Measurements from ENCODE around the gene PLXNA4.

The PLXNA4 gene

DNA sequence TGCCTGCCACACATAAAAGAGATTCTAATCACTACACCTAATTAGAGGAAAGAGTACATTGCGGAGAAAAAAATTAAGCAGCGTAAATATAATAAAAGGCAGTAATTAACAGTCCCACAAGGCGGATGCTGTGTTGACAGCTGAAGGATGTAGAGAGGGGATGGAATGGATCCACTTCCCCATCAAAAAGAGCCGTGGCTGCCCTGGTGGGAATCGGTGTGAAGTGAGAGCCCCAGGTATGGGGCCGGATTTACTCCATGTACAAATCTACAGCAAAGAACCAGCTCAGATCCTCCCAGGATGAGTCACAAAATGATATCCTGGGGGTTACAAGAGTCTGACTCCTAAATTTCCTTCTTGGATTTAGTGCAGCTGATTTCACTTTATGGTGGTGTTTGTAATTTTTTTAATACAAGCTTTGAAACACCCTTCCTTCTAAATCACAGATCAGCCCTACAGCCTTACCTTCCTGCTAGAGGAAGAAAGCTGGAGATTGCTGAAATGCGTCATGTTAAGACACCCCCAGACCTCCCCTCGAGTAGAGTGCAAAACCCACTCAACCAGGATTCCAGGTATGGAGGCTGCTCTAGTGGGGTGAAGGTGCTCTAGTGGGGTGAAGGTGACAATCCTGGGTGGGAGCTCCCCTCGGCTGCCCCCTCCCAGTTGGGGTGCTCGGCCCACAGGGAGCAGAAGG lies 398.4 kb downstream of the PLXNA4 start:
- Histone ChIP-seq H3F3A (ENCODE audit: insufficient read depth, low read length) (no peaks in the 10 kb centered on the region), H3K4me2 (ENCODE audit: low read length) (no peak overlapping the region), H3K27ac (ENCODE audit: low read depth, low read length, poor library complexity, severe bottlenecking) (no peak overlapping the region), H3K79me2 (ENCODE audit: insufficient read depth, low read length) (no peaks in the 10 kb centered on the region), H3K9ac (ENCODE audit: low read length) (no peak overlapping the region), H3K36me3 (ENCODE audit: insufficient read depth, low read length) (no peaks in the 10 kb centered on the region), H3K9me2 (ENCODE audit: low read depth, low read length) (no peaks in the 10 kb centered on the region), H3K27me3 (ENCODE audit: insufficient read depth, low read length) (no peaks in the 10 kb centered on the region), H3K4me1 (ENCODE audit: insufficient read depth, low read length, severe bottlenecking) (no peaks in the 10 kb centered on the region), H3K9me3 (ENCODE audit: low read length) (no peaks in the 10 kb centered on the region), H3K4me3 (ENCODE audit: low read depth, low read length, poor library complexity, severe bottlenecking) (no peak overlapping the region), H4K20me1 (ENCODE audit: insufficient read depth, low read length) (no peaks in the 10 kb centered on the region), H2AFZ (ENCODE audit: low read length) (no peak overlapping the region)
- TF ChIP-seq EZH2 (IDR thresholded peaks at IDR 0.05; ENCODE audit: borderline replicate concordance, low read length), result no peak
- TF ChIP-seq, protein P1, sequence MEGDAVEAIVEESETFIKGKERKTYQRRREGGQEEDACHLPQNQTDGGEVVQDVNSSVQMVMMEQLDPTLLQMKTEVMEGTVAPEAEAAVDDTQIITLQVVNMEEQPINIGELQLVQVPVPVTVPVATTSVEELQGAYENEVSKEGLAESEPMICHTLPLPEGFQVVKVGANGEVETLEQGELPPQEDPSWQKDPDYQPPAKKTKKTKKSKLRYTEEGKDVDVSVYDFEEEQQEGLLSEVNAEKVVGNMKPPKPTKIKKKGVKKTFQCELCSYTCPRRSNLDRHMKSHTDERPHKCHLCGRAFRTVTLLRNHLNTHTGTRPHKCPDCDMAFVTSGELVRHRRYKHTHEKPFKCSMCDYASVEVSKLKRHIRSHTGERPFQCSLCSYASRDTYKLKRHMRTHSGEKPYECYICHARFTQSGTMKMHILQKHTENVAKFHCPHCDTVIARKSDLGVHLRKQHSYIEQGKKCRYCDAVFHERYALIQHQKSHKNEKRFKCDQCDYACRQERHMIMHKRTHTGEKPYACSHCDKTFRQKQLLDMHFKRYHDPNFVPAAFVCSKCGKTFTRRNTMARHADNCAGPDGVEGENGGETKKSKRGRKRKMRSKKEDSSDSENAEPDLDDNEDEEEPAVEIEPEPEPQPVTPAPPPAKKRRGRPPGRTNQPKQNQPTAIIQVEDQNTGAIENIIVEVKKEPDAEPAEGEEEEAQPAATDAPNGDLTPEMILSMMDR (IDR thresholded peaks at IDR 0.05; ENCODE audit: low read length), result no peak

DNA sequence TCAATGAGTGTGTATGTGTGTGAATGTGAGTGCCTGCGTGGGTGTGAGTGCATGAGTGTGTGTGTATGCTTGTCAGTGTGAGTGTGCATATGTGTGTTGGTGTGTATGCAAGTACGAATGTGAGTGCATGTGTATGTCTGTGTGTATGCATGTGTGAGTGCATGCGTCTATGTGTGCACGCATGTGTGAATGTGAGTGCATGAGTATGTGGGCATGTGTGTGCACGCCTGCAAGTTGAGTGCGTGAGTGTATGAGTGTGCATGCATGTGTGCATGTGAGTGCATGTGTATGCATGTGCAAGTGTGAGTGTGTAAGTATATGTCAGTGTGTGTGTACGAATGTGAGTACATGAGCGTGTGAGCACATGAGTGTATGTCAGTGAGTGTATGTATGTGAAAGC lies 399.6 kb downstream of the PLXNA4 start:
- Histone ChIP-seq H3K4me2 (ENCODE audit: low read length) (no peak overlapping the region), H2AFZ (ENCODE audit: low read length) (no peak overlapping the region), H3K36me3 (ENCODE audit: insufficient read depth, low read length) (no peaks in the 10 kb centered on the region), H3K27ac (ENCODE audit: low read depth, low read length, poor library complexity, severe bottlenecking) (no peak overlapping the region), H3K9ac (ENCODE audit: low read length) (no peak overlapping the region), H3K4me3 (ENCODE audit: low read depth, low read length, poor library complexity, severe bottlenecking) (no peak overlapping the region), H3K9me2 (ENCODE audit: low read depth, low read length) (no peaks in the 10 kb centered on the region), H3K4me1 (ENCODE audit: insufficient read depth, low read length, severe bottlenecking) (no peaks in the 10 kb centered on the region), H4K20me1 (ENCODE audit: insufficient read depth, low read length) (no peaks in the 10 kb centered on the region), H3K9me3 (ENCODE audit: low read length) (no peaks in the 10 kb centered on the region), H3F3A (ENCODE audit: insufficient read depth, low read length) (no peaks in the 10 kb centered on the region), H3K79me2 (ENCODE audit: insufficient read depth, low read length) (no peaks in the 10 kb centered on the region), H3K27me3 (ENCODE audit: insufficient read depth, low read length) (no peaks in the 10 kb centered on the region)
- no peak for TF ChIP-seq EZH2 (IDR thresholded peaks at IDR 0.05; ENCODE audit: borderline replicate concordance, low read length)
- TF ChIP-seq, protein P1 (IDR thresholded peaks at IDR 0.05; ENCODE audit: low read length), result no peak

DNA sequence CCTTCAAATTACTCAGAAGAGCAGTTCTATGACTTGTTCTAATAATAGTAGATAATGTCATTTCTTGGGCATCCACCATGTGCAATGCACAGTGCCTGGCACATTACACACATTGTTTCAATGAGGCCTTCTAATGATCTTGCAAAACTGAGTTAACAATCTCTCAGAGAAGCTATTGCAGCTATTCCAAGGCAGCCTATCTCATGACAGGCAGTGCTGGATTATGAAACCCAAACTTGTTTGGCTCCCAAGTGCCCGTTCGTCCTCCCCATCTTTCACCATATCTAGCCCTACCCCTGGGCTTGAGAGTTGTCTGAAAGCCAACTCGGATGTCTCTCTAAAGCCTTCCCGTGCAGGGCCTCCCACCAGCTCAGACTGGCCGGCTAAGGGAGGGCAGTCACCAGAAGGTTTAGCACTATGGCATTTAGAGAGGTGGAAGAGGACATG lies 405.1 kb downstream of the PLXNA4 start:
- H3K27ac ChIP-seq (ENCODE audit: low read depth, low read length, poor library complexity, severe bottlenecking), result no peak overlapping the region

More for the DNA sequence above, 405.1 kb downstream of the PLXNA4 start:
- no peaks in the 10 kb centered on the region for H3F3A ChIP-seq (ENCODE audit: insufficient read depth, low read length)
- no peak for TF ChIP-seq EZH2 (IDR thresholded peaks at IDR 0.05; ENCODE audit: borderline replicate concordance, low read length)
- TF ChIP-seq, protein P1 (IDR thresholded peaks at IDR 0.05; ENCODE audit: low read length), result no peak
- 0 out of 2 replicates have a peak, but pooled peaks cover 18% of the 10 kb centered on the region for H3K27me3 ChIP-seq (ENCODE audit: insufficient read depth, low read length)
- no peaks in the 10 kb centered on the region for H3K9me2 ChIP-seq (ENCODE audit: low read depth, low read length)
- H2AFZ ChIP-seq (ENCODE audit: low read length), result no peak overlapping the region
- H3K4me1 ChIP-seq (ENCODE audit: insufficient read depth, low read length, severe bottlenecking), result no peaks in the 10 kb centered on the region
- H3K9ac ChIP-seq (ENCODE audit: low read length), result no peak overlapping the region
- no peaks in the 10 kb centered on the region for H3K9me3 ChIP-seq (ENCODE audit: low read length)
- no peak overlapping the region for H3K4me3 ChIP-seq (ENCODE audit: low read depth, low read length, poor library complexity, severe bottlenecking)
- H3K36me3 ChIP-seq (ENCODE audit: insufficient read depth, low read length), result no peaks in the 10 kb centered on the region
- H3K79me2 ChIP-seq (ENCODE audit: insufficient read depth, low read length), result no peaks in the 10 kb centered on the region
- H3K4me2 ChIP-seq (ENCODE audit: low read length), result no peak overlapping the region
- H4K20me1 ChIP-seq (ENCODE audit: insufficient read depth, low read length), result no peaks in the 10 kb centered on the region
